Measurements from ENCODE around the gene ZNF48.
A peak's percentile ranks its signal among the peaks of the same experiment; 100 is the strongest.

ZNF48 gene

GRCh38 chr16:30444231-30445148 lies 49.3 kb downstream of the ZNF48 start:
- no peak for DNase-seq

- no peak for DNase-seq
These were observed 49.9 kb downstream of the ZNF48 start for GRCh38 chr16:30445149-30445407.

GRCh38 chr16:30445408-30446202 lies 50.4 kb downstream of the ZNF48 start, which contains the start of gene SEPHS2:
SEPHS2 (minus strand) TSS chr16:30445874; CDS start chr16:30445727, 147 bp downstream.
- peak; percentile 85 to 94 for DNase-seq

- no peak for DNase-seq
These were observed 51.0 kb downstream of the ZNF48 start for GRCh38 chr16:30446203-30446595.

- DNase-seq = no peak
These were observed 52.4 kb downstream of the ZNF48 start for GRCh38 chr16:30447512-30448226.

GRCh38 chr16:30449116-30449435 lies 53.9 kb downstream of the ZNF48 start:
- no peak for DNase-seq

Measured in bone marrow (tissue), 2 donors.